COLO829 (cell line): ENCODE results near the gene CSDE1.
A peak's percentile ranks its signal among the peaks of the same experiment; 100 is the strongest.

Experiments used
- DNase-seq: peaks from one replicate; pipeline ENCODE4 v3.0.0; 2012; ENCODE audit warnings: low spot score

Gene CSDE1

DNA sequence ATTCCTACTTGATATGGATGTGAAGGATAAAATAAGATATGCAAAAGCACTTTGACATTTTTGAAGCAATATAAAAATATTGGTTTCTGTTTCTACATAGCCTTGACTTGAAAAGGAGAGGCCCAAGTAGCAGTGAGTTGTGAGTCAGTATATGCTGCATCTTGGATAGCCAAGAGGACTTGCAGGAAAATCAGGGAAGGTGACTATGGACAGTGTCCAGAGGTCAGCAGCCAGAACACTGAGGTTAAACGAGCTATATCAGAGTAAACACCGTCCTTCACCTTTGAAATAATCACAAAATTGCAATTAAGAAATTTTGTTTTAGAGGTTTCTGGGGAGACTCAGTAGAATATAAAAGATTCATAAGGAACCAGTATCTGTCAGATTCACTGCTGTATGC is 55.9 kb downstream of the CSDE1 start:
- DNase-seq, result no peak

DNA sequence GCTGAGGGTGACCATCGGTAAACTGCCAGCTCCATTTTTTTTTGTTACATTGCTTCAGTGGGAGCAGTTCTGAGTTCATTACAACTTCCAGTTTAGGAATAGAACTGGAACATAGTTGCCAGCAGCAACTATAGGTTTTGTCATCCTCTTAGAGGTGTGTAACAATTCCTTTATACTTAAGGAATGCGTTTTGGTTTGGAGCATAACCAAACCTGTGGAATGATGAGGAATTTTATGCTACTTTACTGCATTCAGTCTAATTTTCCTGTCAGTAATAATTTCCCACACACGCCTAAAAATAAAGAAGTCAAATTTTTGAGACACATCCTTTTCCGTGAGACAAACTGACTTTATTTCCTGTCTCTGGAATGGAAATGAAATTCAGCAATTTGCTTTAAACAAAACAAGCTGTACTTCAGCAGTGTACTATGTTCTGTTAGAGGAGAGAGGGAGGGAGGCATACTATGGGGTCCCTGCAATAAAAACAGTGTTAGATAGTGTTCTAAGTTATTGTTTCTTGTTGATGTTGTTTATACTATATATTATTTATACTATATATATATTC is 57.7 kb downstream of the CSDE1 start:
- no peak for DNase-seq

DNA sequence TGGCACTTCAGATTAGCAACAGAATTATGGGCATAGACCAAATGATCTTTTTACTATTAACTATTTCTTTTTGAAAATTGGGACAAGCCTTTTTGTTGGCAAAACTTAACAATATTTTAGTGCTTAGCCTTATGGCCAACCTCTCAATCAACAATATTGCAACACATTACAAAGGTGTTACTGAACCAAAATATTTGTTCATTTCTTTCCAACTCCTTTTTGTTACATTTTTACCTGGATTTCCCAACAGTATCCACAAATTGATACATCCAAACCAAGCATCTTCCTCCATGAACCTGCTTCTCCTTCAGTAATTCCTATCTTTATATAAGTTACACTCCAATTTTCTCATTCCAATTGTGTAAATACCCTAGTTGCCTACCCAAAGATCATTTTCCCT is 61.0 kb downstream of the CSDE1 start:
- no peak for DNase-seq

DNA sequence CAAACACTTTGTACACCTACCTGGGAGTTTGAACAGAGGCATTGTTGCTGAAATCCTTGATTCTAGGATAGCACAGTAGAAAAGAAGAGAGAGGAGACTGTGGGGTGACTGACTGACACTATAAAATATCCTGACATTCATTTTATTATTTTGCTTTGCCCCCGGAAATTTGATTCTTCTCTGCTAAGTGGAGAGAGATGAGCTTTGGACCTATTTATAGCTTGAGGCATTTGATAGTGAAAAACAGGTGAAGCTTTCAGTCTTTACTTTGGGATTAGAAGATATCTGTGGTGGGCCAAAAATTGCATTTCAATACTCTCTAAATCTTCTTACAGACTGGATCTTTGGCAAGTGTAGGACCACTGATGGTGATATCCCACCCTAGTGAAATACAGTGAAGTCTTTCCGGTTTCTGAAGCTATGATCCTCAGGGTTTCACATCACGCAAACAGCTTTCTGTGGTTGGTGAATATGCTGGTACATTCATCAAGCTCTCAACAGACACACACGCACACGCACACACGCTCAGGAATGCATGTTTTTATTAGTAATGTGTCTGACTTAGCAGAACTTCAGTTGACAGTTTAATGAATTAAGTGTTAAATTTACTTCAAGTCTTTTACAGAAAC is 62.2 kb downstream of the CSDE1 start, which contains the start of gene AMPD1:
Gene AMPD1 (minus strand): TSS at position 117 of the 629 bp plus-strand sequence. CDS start 75 bp downstream, at position 42.
- no peak for DNase-seq

DNA sequence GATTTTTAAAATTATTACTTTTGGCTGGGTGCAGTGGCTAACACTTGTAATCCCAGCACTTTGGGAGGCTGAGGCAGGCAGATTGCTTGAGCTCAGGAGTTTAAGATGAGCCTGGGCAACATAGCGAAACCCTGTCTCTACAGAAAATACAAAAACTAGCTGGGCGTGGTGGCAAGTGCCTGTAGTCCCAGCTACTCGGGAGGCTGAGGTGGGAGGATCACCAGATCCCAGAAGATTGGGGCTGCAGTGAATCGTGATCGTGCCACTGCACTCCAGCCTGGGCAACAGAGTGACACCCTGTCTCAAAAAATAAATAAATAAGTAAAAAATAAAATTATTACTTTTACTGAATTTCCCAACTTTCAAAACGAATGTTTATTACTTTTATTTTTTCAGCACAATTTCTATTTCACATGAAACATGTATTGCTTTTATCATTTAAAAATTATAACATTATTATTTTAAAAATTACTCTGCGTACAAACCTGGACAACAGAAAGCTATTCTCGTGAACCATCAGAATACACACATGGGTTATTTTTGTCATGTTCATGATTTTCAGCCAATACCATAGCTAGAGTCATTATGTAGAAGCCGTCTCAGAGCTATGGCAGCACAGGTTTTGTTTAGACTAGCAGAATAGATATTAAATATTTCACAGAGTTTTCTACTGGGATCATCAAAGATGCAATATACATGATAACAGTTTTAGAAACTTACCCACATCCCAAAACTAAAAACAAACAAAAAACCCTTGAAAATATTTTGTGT is 63.1 kb downstream of the CSDE1 start:
- DNase-seq, result no peak

DNA sequence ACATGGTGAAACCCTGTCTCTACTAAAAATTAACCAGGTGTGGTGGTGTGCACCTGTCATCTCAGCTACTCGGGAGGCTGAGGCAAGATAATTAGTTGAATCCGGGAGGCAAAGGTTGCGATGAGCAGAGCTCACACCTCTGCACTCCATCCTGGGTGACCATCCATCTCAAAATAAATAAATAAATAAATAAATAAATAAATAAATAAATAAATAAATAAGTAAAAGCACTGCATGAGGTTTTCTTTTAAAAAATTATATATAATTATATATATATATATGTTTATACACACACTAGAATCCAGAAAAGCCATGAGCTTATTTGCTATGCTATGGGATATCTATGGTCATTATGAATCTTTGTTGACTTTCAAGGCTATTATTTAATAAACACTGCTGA is 64.8 kb downstream of the CSDE1 start:
- DNase-seq, result no peak

DNA sequence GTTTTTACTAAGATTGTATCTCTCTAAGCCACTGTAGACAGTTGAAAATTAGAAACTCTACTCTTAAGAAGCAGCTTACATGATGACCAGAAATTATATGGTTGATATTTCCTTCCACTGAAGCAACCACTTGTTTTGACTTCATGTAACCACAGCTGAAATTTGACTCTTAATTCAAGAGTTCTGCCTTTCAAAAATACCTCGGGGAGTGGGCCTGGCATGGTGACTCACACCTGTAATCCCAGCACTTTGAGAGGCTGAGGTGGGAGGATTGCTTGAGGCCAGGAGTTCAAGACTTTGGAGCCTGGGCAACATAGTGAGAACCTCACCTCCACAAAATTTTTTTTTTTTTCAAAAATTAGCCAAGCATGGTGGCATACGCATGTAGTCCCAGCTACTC is 66.7 kb downstream of the CSDE1 start:
- no peak for DNase-seq

DNA sequence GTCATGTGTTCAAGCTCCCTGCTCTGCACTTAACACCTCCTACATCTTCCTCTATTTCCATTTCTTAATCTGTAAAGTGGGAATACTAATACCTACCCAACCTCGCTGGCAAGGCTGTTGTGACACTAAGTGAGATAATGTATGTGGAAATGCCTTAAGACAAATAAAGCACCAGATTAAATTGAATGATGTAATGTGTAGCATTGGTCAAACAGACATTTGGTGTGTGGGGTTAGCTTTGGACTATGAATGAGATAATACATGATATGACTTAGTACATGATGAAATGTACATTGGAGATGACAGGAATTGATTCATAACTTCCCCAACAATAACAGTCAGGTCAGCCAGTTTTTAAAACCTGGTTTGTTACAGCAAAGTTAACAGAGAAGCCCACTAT is 67.6 kb downstream of the CSDE1 start:
- no peak for DNase-seq

DNA sequence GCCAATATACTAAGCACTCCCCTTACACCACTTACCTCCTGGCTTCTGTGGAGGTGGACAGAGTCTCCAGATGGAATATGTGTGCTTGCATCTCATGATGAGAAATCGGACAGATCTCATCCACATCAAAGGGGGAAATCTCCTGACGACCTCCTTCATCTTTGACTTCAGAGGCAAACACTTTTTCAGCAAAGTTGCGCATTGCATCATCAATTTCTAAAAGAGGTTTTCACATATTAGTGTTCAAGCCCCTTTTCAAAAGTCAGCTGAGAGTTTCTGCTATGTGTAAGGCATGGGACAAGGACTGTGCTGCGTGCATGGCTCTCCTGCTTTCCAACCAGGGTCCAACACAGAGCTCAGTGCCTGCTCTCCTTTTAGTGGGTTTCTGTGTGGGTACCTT is 69.3 kb downstream of the CSDE1 start:
- no peak for DNase-seq

DNA sequence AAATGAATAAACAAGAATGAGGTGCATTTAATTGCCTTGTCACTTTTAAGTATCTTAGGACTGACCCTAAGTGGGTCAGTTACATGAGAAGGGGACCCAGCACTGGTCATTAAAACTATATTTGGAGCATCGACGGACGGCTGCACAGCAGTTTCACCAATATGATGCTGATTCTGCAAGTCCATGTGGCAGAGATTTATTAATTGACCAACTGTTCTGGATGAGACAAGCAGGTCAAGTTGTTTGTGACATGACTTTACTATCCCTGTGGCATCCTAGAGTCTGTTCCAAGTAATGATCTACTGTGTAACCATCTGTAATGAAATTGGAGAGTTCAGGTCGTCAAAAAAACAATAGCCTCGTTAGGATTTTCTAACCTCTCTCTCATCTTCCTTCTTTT is 71.9 kb downstream of the CSDE1 start:
- no peak for DNase-seq

DNA sequence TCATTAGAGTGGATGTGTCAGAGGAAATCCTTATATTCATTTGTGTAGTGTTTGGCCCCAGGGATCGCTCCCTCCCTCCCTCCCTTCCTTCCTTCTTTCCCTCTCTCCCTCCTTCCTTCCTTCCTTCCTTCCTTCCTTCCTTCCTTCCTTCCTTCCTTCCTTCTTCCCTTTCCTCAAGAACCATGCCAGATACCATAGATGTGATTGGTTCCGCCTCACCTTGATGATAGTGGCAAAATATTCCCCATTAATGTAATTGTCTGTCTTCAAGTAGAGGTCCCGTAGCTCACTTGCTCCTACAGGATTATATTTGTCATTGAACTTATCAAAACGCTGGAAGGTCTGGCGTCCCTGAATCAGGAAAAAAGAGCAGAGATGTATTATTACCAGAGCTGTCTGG is 80.1 kb downstream of the CSDE1 start:
- DNase-seq, result no peak

DNA sequence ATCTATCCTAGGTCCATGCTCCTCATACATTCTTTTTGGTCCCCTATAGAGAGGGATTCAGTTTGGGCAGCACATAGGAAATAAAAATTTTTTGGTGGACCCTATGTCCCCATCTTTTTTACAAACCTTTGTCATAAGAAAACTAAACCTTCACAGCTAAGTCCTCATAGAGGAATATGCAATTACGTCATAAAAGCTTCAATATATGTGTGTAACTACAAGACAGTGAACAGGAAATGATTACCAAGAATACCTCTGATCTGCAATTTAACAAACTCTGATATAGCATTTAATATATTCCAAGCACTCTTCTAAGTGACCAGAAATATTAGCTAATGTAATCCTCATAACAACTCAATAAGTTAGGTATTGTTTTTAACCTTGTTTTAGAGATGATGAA is 81.7 kb downstream of the CSDE1 start:
- no peak for DNase-seq

DNA sequence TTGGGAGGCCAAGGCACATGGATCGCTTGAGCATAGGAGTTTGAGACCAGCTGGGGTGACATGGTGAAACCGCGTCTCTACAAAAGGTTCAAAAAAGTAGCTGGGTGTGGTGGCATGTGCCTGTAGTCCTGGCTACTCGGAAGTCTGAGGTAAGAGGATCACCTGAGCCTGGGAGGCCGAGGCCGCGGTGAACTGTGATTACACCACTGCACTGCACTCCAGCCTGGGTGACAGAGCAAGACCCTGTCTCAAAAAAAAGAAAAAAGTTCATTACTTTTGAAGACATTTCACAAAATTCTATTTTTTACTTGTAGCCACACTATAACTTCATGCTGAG is 85.9 kb downstream of the CSDE1 start:
- no peak for DNase-seq

DNA sequence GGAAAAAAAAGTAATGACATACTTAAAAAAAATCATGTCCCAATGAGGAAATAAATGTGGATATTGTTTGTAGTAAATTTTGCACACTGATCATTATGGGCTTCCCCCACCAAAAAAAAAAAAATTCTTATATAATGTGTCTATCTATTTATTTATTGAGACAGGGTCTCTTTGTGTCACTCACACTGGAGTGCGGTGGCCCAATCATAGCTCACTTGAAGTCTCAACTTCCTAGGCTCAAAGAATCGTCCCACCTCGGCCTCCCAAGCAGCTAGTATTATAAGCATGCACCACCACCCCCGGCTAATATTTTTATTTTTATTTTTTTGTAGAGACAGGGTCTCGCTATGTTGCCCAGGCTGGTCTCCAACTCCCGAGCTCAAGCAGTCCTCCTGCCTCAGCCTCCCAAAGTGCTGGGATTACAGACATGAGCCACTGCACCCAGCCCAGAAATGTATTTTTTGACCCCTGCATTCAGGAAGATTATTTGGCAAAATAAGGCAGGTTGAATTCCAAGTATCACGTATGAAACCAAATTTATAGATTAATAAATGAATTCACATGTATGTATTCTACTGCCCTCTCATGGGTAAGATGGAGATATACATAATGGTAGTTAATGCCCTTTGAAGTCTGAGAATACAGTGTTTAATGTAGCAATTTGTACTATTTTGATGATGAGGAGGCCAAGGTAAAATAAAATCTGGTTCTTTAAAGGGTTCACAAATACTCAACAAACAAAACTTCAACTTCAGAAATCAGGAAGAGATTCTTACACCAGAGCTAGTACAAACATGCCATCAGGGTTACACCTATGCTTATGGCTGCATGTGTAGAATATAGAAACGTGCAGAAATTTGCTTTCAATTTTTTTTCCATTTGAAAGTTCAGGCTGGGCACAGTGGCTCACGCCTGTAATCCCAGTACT is 86.5 kb downstream of the CSDE1 start:
- DNase-seq, result peak; percentile 46

DNA sequence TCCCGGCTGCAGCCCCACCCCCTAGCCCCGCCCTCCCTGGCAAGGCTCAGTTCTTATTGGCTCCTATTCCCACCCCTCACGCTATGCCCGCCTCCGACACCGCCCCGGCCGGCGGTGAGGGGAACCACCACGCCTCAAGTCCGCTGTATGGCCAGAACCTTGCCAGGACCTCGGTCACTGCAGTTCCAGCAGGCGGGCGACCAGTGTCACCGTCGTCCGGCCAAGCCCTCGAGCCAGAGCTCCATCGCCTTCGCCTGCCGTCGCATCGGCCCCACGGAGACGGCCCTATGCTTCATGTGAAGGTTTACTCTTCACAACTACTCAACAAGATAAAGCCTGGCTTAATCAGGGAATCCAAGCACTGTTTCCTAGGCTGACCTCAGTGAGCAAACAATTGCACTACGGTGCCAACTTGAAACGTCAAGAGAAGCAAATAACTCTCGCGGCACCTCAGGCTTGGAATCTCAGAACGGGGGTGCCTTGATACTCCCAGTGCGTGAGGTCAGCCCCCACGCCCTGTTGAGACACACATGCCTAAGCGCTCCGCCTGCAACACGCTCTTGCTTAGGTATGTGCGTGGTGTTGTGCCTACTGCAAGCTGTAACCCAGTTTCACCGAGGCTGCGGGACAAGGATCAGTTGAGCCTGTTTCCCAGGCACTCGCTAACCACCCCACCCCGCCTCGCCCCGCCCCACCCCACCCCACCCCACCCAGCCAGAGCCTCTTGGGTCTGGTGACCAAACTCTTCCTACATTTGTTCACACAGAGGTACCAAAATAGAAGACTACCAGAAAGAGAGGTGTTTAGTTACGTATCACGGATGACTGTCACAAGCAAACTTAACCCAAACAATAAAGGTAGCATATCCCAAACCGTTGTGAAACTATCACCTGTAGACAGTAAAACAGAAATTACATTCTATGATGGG is 87.4 kb downstream of the CSDE1 start:
- DNase-seq, result peak; percentile 61

DNA sequence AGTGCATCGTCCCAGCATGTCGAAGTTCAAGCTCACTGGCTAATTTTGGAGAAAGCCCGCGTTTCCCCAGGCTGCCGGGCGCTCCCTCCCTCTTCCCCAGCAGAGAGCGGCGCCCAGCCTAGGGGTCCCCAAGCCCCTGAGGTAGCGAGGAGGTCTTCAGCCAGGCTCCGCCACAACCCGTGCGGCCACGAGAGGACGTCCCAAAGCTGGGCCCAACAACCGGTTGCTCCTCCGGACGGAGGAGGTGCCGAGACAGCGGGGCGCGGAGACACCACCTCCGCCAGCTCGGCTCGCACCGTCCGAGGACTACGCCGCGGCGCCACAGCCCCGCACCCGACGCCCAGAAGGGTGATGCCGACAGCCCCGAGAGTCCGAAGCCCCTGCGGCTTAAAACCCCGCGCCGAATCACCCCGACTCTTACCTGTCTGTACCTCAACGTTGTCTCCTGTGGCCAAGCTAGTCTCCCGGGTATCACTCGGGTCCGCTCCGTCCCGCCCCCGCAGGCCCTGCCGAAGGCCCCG is 88.2 kb downstream of the CSDE1 start, which contains the start of gene DENND2C:
Gene DENND2C (minus strand): TSS at position 488 of the 521 bp plus-strand sequence. CDS start 44,065 bp downstream, outside the sequence.
- DNase-seq, result no peak

DNA sequence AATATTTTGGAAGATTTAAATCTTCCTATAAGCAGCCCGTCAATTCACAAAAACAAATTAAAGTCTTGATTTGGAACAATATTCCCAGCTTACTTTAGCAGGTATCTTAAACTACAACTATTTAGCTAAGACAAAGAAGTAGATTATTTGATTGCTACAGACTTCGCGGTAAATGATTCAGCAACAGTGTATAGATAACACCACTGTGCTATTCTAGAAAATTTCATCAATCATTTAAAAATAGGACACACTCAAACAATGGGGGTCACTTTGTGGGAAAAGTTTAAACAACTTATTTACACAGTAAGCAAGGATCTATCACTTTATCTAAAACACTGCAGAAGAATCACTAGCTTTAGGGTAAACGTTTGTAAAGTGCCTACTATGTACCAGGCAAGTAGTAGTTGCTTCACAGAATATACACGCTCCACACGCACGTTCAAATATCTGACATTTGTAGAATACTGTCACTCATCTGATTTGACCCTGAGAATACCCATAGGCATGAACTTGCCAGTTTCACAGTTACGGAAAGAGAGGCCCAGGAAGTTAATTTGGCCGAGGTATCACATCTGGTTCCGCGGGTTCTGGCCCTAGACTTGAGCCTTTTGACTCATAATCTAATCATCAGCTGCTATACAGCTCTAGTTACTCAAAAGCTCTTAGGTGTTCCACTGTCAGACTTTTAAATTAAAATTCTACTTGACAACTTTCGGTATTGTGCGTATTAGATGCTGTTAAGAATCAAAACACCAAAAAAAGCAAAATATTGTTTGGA is 88.8 kb downstream of the CSDE1 start:
- DNase-seq, result no peak

DNA sequence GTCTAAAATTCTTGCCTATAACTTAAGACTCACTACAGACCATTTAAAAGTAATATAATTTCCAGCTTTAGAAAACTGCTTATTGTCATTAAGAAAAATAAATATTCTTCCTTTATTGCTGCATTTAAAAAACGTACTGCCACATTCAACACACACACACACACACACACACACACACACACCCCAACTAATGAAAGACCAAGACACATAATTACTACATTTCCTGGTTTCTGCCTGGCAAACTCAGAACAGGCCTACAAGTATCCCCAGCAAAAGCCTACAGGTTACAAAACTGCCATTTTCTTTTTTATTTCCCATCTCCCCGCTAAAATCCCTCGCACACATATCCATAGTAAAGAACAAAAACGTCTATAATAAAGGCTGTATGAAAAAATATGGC is 89.4 kb downstream of the CSDE1 start:
- DNase-seq, result no peak

DNA sequence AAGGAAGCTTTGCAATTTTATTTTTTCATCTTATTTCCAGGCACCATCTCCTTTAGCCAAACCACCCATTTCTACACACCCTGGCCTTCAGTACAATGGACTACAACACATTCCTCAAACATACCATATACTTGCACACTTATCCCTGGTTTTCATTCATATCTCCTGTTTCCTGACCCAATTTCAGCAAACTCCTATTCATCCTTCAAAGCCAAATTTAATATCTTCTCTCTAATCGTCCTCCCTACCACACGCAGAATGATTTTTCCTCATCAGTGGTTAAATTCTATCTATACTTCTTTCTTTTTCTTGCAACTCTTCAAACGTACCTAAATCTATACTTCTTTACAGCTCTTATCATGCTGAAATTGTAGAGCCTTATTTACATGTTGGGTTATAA is 90.8 kb downstream of the CSDE1 start:
- DNase-seq, result no peak
